ENCODE data around the gene ASAP3. TPM values are rescaled to one million over a fixed set of nuclear protein-coding genes. Genes with fewer than 3 reads are reported as not detected.

The ASAP3 gene
- total and polyA plus RNA-seq, 9 of the 15 experiments (the other 6 are each of a cell fraction or from before 2014, with no cell fraction given), result 1.7 to 31.2 (median 17.4) TPM

DNA sequence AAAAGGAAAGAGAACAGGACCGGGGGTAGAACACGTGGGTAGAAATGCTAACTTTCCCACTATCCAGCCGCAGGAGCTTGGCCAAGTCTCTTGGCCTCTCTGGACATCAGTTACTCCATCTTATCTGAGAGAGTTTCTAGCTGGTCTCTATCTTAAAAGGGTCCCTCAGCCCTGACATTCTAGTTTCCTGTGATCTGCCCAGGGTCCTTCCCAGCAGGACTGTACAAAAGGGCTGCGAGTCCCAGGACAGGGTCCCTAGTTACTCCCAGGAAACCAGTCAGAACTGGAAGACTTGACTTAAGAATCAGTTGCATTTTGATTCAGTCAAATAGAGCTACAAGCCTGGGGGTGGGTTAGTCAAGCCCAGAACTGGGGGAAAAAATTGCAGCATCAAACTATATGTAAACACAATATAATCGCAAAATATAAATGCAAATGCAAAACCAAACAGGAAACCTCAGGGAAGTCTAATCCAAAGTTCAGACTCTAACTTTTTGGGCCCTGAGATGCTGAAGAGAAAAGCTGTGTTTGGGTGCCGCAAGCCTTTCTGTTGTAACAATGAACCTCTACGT lies 2.9 kb downstream of the ASAP3 start (continued):
- TF ChIP-seq BCOR (IDR thresholded peaks at IDR 0.05) (no peak), HEY1 (CRISPR knock-in tag; IDR thresholded peaks at IDR 0.05; ENCODE audit: borderline replicate concordance) (no peak), POLR2B (IDR thresholded peaks at IDR 0.05; ENCODE audit: low read depth, partially characterized antibody) (no peak), CXXC5 (CRISPR knock-in tag; IDR thresholded peaks at IDR 0.05) (peak; percentile 84), TGIF2 (CRISPR knock-in tag; IDR thresholded peaks at IDR 0.05) (no peak), ZNF586 (CRISPR knock-in tag; conservative IDR thresholded peaks at IDR 0.05) (no peak), NCOA6 (IDR thresholded peaks at IDR 0.05) (no peak), TAF9B (IDR thresholded peaks at IDR 0.05; ENCODE audit: partially characterized antibody) (no peak), ZBTB7A (IDR thresholded peaks at IDR 0.05; ENCODE audit: borderline replicate concordance, control insufficient read depth, low read depth, low read length) (no peak), ZNF165 (CRISPR knock-in tag; IDR thresholded peaks at IDR 0.05; ENCODE audit: borderline replicate concordance) (no peak), TARDBP (IDR thresholded peaks at IDR 0.05) (no peak), COPS2 (conservative IDR thresholded peaks at IDR 0.05) (no peak), PYGO2 (tag; IDR thresholded peaks at IDR 0.05) (peak; percentile 83), RBM39 (optimal IDR thresholded peaks at IDR 0.05; ENCODE audit: low read depth, low read length) (no peak)
- TF ChIP-seq, protein P1, sequence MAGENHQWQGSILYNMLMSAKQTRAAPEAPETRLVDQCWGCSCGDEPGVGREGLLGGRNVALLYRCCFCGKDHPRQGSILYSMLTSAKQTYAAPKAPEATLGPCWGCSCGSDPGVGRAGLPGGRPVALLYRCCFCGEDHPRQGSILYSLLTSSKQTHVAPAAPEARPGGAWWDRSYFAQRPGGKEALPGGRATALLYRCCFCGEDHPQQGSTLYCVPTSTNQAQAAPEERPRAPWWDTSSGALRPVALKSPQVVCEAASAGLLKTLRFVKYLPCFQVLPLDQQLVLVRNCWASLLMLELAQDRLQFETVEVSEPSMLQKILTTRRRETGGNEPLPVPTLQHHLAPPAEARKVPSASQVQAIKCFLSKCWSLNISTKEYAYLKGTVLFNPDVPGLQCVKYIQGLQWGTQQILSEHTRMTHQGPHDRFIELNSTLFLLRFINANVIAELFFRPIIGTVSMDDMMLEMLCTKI (IDR thresholded peaks at IDR 0.05; ENCODE audit: partially characterized antibody), result no peak
- TF ChIP-seq, protein P2, sequence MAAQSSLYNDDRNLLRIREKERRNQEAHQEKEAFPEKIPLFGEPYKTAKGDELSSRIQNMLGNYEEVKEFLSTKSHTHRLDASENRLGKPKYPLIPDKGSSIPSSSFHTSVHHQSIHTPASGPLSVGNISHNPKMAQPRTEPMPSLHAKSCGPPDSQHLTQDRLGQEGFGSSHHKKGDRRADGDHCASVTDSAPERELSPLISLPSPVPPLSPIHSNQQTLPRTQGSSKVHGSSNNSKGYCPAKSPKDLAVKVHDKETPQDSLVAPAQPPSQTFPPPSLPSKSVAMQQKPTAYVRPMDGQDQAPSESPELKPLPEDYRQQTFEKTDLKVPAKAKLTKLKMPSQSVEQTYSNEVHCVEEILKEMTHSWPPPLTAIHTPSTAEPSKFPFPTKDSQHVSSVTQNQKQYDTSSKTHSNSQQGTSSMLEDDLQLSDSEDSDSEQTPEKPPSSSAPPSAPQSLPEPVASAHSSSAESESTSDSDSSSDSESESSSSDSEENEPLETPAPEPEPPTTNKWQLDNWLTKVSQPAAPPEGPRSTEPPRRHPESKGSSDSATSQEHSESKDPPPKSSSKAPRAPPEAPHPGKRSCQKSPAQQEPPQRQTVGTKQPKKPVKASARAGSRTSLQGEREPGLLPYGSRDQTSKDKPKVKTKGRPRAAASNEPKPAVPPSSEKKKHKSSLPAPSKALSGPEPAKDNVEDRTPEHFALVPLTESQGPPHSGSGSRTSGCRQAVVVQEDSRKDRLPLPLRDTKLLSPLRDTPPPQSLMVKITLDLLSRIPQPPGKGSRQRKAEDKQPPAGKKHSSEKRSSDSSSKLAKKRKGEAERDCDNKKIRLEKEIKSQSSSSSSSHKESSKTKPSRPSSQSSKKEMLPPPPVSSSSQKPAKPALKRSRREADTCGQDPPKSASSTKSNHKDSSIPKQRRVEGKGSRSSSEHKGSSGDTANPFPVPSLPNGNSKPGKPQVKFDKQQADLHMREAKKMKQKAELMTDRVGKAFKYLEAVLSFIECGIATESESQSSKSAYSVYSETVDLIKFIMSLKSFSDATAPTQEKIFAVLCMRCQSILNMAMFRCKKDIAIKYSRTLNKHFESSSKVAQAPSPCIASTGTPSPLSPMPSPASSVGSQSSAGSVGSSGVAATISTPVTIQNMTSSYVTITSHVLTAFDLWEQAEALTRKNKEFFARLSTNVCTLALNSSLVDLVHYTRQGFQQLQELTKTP (IDR thresholded peaks at IDR 0.05; ENCODE audit: low read depth in 1 of 2, partially characterized antibody in 2 of 2), result no peak
- TF ChIP-seq, protein P3, sequence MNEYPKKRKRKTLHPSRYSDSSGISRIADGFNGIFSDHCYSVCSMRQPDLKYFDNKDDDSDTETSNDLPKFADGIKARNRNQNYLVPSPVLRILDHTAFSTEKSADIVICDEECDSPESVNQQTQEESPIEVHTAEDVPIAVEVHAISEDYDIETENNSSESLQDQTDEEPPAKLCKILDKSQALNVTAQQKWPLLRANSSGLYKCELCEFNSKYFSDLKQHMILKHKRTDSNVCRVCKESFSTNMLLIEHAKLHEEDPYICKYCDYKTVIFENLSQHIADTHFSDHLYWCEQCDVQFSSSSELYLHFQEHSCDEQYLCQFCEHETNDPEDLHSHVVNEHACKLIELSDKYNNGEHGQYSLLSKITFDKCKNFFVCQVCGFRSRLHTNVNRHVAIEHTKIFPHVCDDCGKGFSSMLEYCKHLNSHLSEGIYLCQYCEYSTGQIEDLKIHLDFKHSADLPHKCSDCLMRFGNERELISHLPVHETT (CRISPR knock-in tag; conservative IDR thresholded peaks at IDR 0.05 in 1 of 2, IDR thresholded peaks at IDR 0.05 in 1 of 2), result 0 out of 4 replicates have a peak, but pooled peaks of 1 of the 2 experiments have one; percentile 26
- TF ChIP-seq, protein P4, sequence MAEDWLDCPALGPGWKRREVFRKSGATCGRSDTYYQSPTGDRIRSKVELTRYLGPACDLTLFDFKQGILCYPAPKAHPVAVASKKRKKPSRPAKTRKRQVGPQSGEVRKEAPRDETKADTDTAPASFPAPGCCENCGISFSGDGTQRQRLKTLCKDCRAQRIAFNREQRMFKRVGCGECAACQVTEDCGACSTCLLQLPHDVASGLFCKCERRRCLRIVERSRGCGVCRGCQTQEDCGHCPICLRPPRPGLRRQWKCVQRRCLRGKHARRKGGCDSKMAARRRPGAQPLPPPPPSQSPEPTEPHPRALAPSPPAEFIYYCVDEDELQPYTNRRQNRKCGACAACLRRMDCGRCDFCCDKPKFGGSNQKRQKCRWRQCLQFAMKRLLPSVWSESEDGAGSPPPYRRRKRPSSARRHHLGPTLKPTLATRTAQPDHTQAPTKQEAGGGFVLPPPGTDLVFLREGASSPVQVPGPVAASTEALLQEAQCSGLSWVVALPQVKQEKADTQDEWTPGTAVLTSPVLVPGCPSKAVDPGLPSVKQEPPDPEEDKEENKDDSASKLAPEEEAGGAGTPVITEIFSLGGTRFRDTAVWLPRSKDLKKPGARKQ (CRISPR knock-in tag; IDR thresholded peaks at IDR 0.05), result no peak
